ENCODE data around the gene DSP. TPM values are rescaled to one million over a fixed set of nuclear protein-coding genes. Genes with fewer than 3 reads are reported as not detected.

The DSP gene
- total and polyA plus RNA-seq, 2 experiments from 2014 or later = 73.7 to 156 TPM

- Histone ChIP-seq H3K9me3 (ENCODE audit: low read depth) (no peaks in the 10 kb centered on the region), H3K79me2 (peaks cover 46% of the 10 kb centered on the region), H3K36me3 (replicated peaks; ENCODE audit: insufficient read depth, low read depth) (no peaks in the 10 kb centered on the region), H3K27ac (no peak overlapping the region), H3K4me3 (no peak overlapping the region), H2AFZ (no peak overlapping the region), H3K27me3 (no peaks in the 10 kb centered on the region), H3K9me2 (replicated peaks; ENCODE audit: insufficient read depth) (no peaks in the 10 kb centered on the region), H3K4me2 (no peak overlapping the region), H4K20me1 (ENCODE audit: insufficient read depth, poor library complexity, severe bottlenecking) (peaks cover 23% of the 10 kb centered on the region), H3K4me1 (ENCODE audit: insufficient read depth) (peaks cover 10% of the 10 kb centered on the region)
- DNase-seq (ENCODE audit: low spot score) = no peak
- TF ChIP-seq EZH2 (IDR thresholded peaks at IDR 0.05; ENCODE audit: borderline replicate concordance) (no peak), EZH2phosphoT487 (IDR thresholded peaks at IDR 0.05; ENCODE audit: low read depth, severe bottlenecking, unreplicated experiment) (no peak), CTCF (IDR thresholded peaks at IDR 0.05; ENCODE audit: poor library complexity) (no peak)
- WGBS (ENCODE audit: low lambda C conversion rate, missing lambda C conversion rate) = 89% methylated on average over 4 of the region's 4 CpGs
Observed at GRCh38 chr6:7594579-7595125, 53.2 kb downstream of the DSP start.

GRCh38 chr6:7604003-7604402 lies 62.5 kb downstream of the DSP start:
- DNase-seq (ENCODE audit: low spot score) = peak; percentile 63
- Histone ChIP-seq H3K9me2 (replicated peaks; ENCODE audit: insufficient read depth) (no peaks in the 10 kb centered on the region), H3K27ac (no peak overlapping the region), H2AFZ (no peak overlapping the region), H3K4me2 (no peak overlapping the region), H3K27me3 (no peaks in the 10 kb centered on the region), H3K4me3 (no peak overlapping the region), H3K79me2 (no peaks in the 10 kb centered on the region), H3K36me3 (replicated peaks; ENCODE audit: insufficient read depth, low read depth) (no peaks in the 10 kb centered on the region), H3K4me1 (ENCODE audit: insufficient read depth) (no peaks in the 10 kb centered on the region), H4K20me1 (ENCODE audit: insufficient read depth, poor library complexity, severe bottlenecking) (no peaks in the 10 kb centered on the region), H3K9me3 (ENCODE audit: low read depth) (no peaks in the 10 kb centered on the region)
- 65% methylated on average over 4 of the region's 4 CpGs for WGBS (ENCODE audit: low lambda C conversion rate, missing lambda C conversion rate)
- TF ChIP-seq EZH2phosphoT487 (IDR thresholded peaks at IDR 0.05; ENCODE audit: low read depth, severe bottlenecking, unreplicated experiment) (no peak), EZH2 (IDR thresholded peaks at IDR 0.05; ENCODE audit: borderline replicate concordance) (no peak), CTCF (IDR thresholded peaks at IDR 0.05; ENCODE audit: poor library complexity) (no peak)

DNA sequence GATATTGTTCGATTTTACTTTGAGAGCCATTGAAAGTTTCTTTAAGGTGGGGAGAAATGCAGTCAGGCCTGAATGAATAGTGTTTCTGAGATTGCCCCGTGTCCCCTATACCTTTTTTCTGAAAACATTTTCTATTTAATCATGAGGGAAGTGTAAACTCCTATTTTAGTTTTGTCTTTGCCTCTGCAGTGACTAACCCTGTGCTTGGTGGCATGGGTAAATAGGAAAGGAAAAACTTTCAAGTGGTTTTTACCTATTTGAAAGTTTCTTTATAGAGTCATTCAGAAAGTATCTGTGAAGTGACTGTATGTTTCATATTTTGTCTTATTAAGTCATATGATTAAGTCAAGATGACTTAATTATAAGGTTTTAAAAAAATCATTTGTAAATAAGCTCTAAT lies 63.0 kb downstream of the DSP start:
- Histone ChIP-seq H3K4me1 (ENCODE audit: insufficient read depth) (no peaks in the 10 kb centered on the region), H3K9me2 (replicated peaks; ENCODE audit: insufficient read depth) (no peaks in the 10 kb centered on the region), H2AFZ (no peak overlapping the region), H3K27me3 (no peaks in the 10 kb centered on the region), H3K9me3 (ENCODE audit: low read depth) (no peaks in the 10 kb centered on the region), H3K4me2 (no peak overlapping the region), H3K27ac (no peak overlapping the region), H3K79me2 (no peaks in the 10 kb centered on the region), H3K36me3 (replicated peaks; ENCODE audit: insufficient read depth, low read depth) (no peaks in the 10 kb centered on the region), H4K20me1 (ENCODE audit: insufficient read depth, poor library complexity, severe bottlenecking) (no peaks in the 10 kb centered on the region), H3K4me3 (no peak overlapping the region)
- DNase-seq (ENCODE audit: low spot score) = no peak
- 96% methylated on average over 2 of the region's 2 CpGs for WGBS (ENCODE audit: low lambda C conversion rate, missing lambda C conversion rate)
- TF ChIP-seq EZH2phosphoT487 (IDR thresholded peaks at IDR 0.05; ENCODE audit: low read depth, severe bottlenecking, unreplicated experiment) (no peak), EZH2 (IDR thresholded peaks at IDR 0.05; ENCODE audit: borderline replicate concordance) (no peak), CTCF (IDR thresholded peaks at IDR 0.05; ENCODE audit: poor library complexity) (no peak)

Data from hepatocyte (in vitro differentiated cells).